ENCODE results near the gene TM7SF2. TPM values are rescaled to one million over a fixed set of nuclear protein-coding genes. Genes with fewer than 3 reads are reported as not detected.
"Not testable (repeated sequence)": the region's sequence is repeated elsewhere in the genome, so short reads cannot be mapped to it uniquely, and the experiment has no call there.

Gene TM7SF2
- total and polyA plus RNA-seq, 2 donors (not counting 1 experiment from before 2014, with no cell fraction given) = 23.9 to 28.5 TPM

DNA sequence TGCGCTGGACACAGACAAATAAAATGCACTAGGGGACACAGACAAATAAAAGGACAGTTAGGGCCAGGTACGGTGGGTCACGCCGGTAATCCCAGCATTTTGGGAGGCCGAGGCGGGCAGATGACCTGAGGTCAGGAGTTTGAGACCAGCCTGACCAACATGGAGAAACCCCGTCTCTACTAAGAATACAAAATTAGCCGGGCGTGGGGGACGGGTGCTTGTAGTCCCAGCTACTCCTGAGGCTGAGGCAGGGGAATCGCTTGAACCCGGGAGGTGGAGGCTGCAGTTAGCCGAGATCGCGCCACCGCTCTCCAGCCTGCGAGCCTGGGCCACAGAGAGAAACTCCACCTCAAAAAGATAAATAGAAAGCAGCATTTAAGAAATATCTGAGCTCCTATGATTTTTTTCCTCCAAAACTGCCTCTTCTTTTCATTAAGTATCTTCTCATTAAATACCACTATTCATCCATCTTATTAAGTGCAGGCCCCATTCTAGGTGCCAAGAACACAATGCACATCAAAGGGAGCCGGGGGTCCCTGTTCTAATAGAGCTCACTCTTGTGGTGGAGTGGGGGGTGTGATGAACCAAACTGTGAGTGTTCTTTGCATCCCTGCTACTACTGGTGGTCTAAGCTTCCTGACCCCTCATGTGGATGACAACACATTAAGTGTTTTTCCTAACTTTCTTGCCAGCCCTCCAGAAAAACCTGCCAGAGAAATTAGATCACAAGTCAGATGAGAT, 6.6 kb downstream of the TM7SF2 start:
- H3K4me3 ChIP-seq (ENCODE audit: control extremely low read depth in 1 of 5, extremely low read depth in 1 of 5, insufficient read depth in 1 of 5, low read depth in 2 of 5, low read length in 4 of 5) = no peak overlapping the region
- intact Hi-C loops (cut with micrococcal nuclease) = loop anchor here (5.0 to 10.0 kb wide), 4 partner anchors 203 to 497 kb away; partner anchors contain the start of genes ATG2A, MAP3K11, PCNX3 and SF1
- no peaks in the 10 kb centered on the region for H3K9me3 ChIP-seq (ENCODE audit: control extremely low read depth in 1 of 3, control insufficient read depth in 2 of 3, insufficient read depth in 1 of 3, low read length in 2 of 3)
- Mint-ChIP-seq H3K4me3 (peak overlapping the region; percentile 91), H3K27me3 (no peaks in the 10 kb centered on the region), H3K27ac (peak overlapping the region; percentile 91), H3K9me3 (ENCODE audit: insufficient read depth) (no peaks in the 10 kb centered on the region), H3K4me1 (peaks cover 67% of the 10 kb centered on the region)
- H2AFZ ChIP-seq (ENCODE audit: insufficient read depth, low read depth, low read length, poor library complexity, severe bottlenecking) = no peak overlapping the region
- peaks cover 84% of the 10 kb centered on the region for H3K79me2 ChIP-seq (ENCODE audit: control insufficient read depth, insufficient read depth, low read length)
- no peak overlapping the region for H3K9ac ChIP-seq (ENCODE audit: low read length)
- CTCF ChIA-PET = interaction anchor here (0.8 to 5.0 kb wide), 13 partner anchors 8 to 429 kb away, joined by 3 to 47 read pairs (median 17); partner anchors contain the start of genes ARL2, CAPN1, CDC42BPG and SPDYC
- 89% methylated on average over 5 of the region's 18 CpGs for WGBS (ENCODE audit: insufficient coverage)
- peaks cover 39 to 61% of the 10 kb centered on the region in 2 donors for H3K4me1 ChIP-seq (ENCODE audit: control insufficient read depth in 2 of 2, insufficient read depth in 2 of 2, low read length in 2 of 2)
- ATAC-seq (ENCODE audit: low read depth) (no peak), DNase-seq (peak; percentile 23)
- H3K27me3 ChIP-seq (replicated peaks in 1 of 4; ENCODE audit: control extremely low read depth in 1 of 4, control insufficient read depth in 3 of 4, insufficient read depth in 4 of 4, low read length in 3 of 4) = no peaks in the 10 kb centered on the region
- H3K4me2 ChIP-seq (replicated peaks; ENCODE audit: low read depth, low read length, poor library complexity, severe bottlenecking) = no peak overlapping the region
- peaks cover 31% of the 10 kb centered on the region for H4K20me1 ChIP-seq (ENCODE audit: control insufficient read depth, insufficient read depth, low read length, poor library complexity, severe bottlenecking)
- H3K36me3 ChIP-seq (replicated peaks in 1 of 2; ENCODE audit: control extremely low read depth in 1 of 2, control insufficient read depth in 1 of 2, extremely low read depth in 1 of 2, insufficient read depth in 2 of 2, low read length in 1 of 2) = peaks cover 0 to 42% of the 10 kb centered on the region in 2 experiments
- H3K27ac ChIP-seq (ENCODE audit: low read length in 2 of 2) = peak overlapping the region; percentile 32 to 96
- POLR2A ChIA-PET = interaction anchor here (0.5 to 7.3 kb wide), 12 partner anchors 10 to 884 kb away, joined by 3 to 160 read pairs (median 4); partner anchors contain the start of genes ARL2, CAPN1, MUS81 and POLA2
- TF ChIP-seq, protein P1, sequence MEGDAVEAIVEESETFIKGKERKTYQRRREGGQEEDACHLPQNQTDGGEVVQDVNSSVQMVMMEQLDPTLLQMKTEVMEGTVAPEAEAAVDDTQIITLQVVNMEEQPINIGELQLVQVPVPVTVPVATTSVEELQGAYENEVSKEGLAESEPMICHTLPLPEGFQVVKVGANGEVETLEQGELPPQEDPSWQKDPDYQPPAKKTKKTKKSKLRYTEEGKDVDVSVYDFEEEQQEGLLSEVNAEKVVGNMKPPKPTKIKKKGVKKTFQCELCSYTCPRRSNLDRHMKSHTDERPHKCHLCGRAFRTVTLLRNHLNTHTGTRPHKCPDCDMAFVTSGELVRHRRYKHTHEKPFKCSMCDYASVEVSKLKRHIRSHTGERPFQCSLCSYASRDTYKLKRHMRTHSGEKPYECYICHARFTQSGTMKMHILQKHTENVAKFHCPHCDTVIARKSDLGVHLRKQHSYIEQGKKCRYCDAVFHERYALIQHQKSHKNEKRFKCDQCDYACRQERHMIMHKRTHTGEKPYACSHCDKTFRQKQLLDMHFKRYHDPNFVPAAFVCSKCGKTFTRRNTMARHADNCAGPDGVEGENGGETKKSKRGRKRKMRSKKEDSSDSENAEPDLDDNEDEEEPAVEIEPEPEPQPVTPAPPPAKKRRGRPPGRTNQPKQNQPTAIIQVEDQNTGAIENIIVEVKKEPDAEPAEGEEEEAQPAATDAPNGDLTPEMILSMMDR (IDR thresholded peaks at IDR 0.05) = peak; percentile 62
- no peak for TF ChIP-seq EZH2 (IDR thresholded peaks at IDR 0.05; ENCODE audit: borderline replicate concordance, insufficient read depth, low read depth, low read length, poor library complexity, severe bottlenecking)

DNA sequence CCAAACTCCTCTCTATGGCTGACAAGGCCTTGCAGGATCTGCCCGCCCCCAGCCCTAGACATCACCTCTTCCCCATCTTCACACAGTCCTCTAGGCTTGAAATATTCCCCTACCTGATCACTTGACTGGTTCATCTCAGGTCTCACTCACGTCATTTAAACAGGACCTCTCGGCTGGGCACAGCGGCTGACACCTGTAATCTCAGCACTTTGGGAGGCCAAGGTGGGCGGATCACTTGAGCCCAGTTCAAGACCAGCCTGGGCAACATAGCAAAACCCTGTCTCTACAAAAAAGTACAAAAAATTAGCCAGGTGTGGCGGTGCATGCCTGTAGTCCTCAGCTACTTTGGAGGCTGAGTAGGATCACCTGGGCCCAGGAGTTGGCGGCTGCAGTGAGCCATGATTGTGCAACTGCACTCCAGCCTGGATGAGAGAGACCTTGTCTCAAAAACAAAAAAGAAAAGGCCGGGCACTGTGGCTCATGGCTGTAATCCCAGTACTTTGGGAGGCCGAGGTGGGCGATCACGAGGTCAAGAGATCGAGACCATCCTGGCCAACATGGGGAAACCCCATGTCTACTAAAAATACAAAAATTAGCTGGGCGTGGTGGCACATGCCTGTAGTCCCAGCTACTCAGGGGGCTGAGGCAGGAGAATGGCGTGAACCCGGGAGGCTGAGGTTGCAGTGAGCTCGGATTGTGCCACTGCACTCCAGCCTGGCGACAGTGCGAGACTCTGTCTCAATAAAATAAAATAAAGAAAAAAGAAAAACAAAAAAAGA, 7.4 kb downstream of the TM7SF2 start:
- H3K79me2 ChIP-seq (ENCODE audit: control insufficient read depth, insufficient read depth, low read length) = peaks cover 86% of the 10 kb centered on the region
- peaks cover 31% of the 10 kb centered on the region for H4K20me1 ChIP-seq (ENCODE audit: control insufficient read depth, insufficient read depth, low read length, poor library complexity, severe bottlenecking)
- not testable (repeated sequence) for H3K27me3 ChIP-seq (replicated peaks in 1 of 4; ENCODE audit: control extremely low read depth in 1 of 4, control insufficient read depth in 3 of 4, insufficient read depth in 4 of 4, low read length in 3 of 4); H3K4me2 ChIP-seq (replicated peaks; ENCODE audit: low read depth, low read length, poor library complexity, severe bottlenecking); H3K27me3 Mint-ChIP-seq; H3K4me3 Mint-ChIP-seq; H2AFZ ChIP-seq (ENCODE audit: insufficient read depth, low read depth, low read length, poor library complexity, severe bottlenecking); ATAC-seq (ENCODE audit: low read depth); H3K9ac ChIP-seq (ENCODE audit: low read length); H3K9me3 ChIP-seq (ENCODE audit: control extremely low read depth in 1 of 3, control insufficient read depth in 2 of 3, insufficient read depth in 1 of 3, low read length in 2 of 3); H3K9me3 Mint-ChIP-seq (ENCODE audit: insufficient read depth); H3K4me3 ChIP-seq (ENCODE audit: control extremely low read depth in 1 of 5, extremely low read depth in 1 of 5, insufficient read depth in 1 of 5, low read depth in 2 of 5, low read length in 4 of 5)
- peaks cover 0 to 42% of the 10 kb centered on the region in 2 experiments for H3K36me3 ChIP-seq (replicated peaks in 1 of 2; ENCODE audit: control extremely low read depth in 1 of 2, control insufficient read depth in 1 of 2, extremely low read depth in 1 of 2, insufficient read depth in 2 of 2, low read length in 1 of 2)
- ChIA-PET CTCF (interaction anchor here (0.8 to 5.0 kb wide), 15 partner anchors 9 to 430 kb away, joined by 3 to 47 read pairs (median 7); partner anchors contain the start of genes ARL2, CAPN1, CDC42BPG and SPDYC), POLR2A (interaction anchor here (7.3 kb wide), 1 partner anchor 14 kb away, joined by 160 read pairs; the partner anchor contains the start of gene SYVN1)
- H3K27ac Mint-ChIP-seq = peak overlapping the region; percentile 72
- peaks cover 63% of the 10 kb centered on the region for H3K4me1 Mint-ChIP-seq
- 84% methylated on average over 12 of the region's 18 CpGs for WGBS (ENCODE audit: insufficient coverage)
- peak overlapping the region; percentile 32 to 96 for H3K27ac ChIP-seq (ENCODE audit: low read length in 2 of 2)
- intact Hi-C loops (cut with micrococcal nuclease) = loop anchor here (5.0 to 10.0 kb wide), 4 partner anchors 204 to 496 kb away; partner anchors contain the start of genes ATG2A, MAP3K11, PCNX3 and SF1
- peak; percentile 24 for DNase-seq
- H3K4me1 ChIP-seq (ENCODE audit: control insufficient read depth in 2 of 2, insufficient read depth in 2 of 2, low read length in 2 of 2) = peaks cover 34 to 57% of the 10 kb centered on the region in 2 donors
